Erythroblast (primary cell): ENCODE results near the gene CLSTN1.

Experiments
- GATA1 ChIP-seq: IDR thresholded peaks from 2 replicates; pipeline ENCODE4 v1.6.1; 2011; ENCODE audit warnings: low read depth, mild to moderate bottlenecking, control low read depth, low read length, moderate library complexity
- POLR2A ChIP-seq: IDR thresholded peaks from 2 replicates; pipeline ENCODE4 v1.6.1; 2011; ENCODE audit warnings: mild to moderate bottlenecking, low read length

GRCh38 chr1:9763914-9764313 lies 59.9 kb downstream of the CLSTN1 start:
- TF ChIP-seq POLR2A (no peak), GATA1 (no peak)
